Cardiac fibroblast (primary cell): ENCODE data around the gene MAN1C1.
A peak's percentile ranks its signal among the peaks of the same experiment; 100 is the strongest.

Experiments used
- DNase-seq, 2 donors: peaks; one replicate each; pipeline versions ENCODE4 v3.0.0 to v3.0.0-alpha.2; 2010; ENCODE audit warnings: low read depth in 2 of 2
- H3K4me3 ChIP-seq, 2 donors: replicated peaks in 1 of 2; 1 replicate in 1 of 2; 2 replicates in 1 of 2; pipeline ENCODE4 v1.5.1; 2011; ENCODE audit warnings: low read depth in 2 of 2, low read length in 2 of 2, mild to moderate bottlenecking in 2 of 2, moderate library complexity in 1 of 2
- TF ChIP-seq, protein P1 (sequence below): IDR thresholded peaks from one replicate; pipeline ENCODE4 v1.5.1; 2011; ENCODE audit warnings: low read depth, mild to moderate bottlenecking, low read length, inconsistent platforms

The MAN1C1 gene

GRCh38 chr1:25624604-25625003, 8.0 kb downstream of the MAN1C1 start:
- no peak for DNase-seq

DNA sequence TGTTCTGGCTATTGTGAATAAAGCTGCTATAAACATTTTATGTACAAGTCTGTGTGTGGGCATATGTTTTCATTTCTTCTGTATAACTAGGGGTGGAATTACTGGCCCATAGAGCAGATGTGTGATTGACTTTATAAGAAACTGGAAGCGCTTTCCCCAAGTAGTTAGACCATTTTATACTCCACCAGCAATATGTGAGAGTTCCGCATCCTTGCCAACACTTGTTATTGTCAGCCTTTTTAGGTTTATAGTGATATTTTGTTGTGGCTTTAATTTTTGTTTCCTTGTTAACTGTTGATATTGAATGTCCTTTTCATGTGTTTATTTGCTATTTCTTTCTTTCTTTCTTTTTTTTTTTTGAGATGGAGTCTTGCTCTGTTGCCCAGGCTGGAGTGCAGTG, 9.4 kb downstream of the MAN1C1 start:
- TF ChIP-seq, protein P1, sequence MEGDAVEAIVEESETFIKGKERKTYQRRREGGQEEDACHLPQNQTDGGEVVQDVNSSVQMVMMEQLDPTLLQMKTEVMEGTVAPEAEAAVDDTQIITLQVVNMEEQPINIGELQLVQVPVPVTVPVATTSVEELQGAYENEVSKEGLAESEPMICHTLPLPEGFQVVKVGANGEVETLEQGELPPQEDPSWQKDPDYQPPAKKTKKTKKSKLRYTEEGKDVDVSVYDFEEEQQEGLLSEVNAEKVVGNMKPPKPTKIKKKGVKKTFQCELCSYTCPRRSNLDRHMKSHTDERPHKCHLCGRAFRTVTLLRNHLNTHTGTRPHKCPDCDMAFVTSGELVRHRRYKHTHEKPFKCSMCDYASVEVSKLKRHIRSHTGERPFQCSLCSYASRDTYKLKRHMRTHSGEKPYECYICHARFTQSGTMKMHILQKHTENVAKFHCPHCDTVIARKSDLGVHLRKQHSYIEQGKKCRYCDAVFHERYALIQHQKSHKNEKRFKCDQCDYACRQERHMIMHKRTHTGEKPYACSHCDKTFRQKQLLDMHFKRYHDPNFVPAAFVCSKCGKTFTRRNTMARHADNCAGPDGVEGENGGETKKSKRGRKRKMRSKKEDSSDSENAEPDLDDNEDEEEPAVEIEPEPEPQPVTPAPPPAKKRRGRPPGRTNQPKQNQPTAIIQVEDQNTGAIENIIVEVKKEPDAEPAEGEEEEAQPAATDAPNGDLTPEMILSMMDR = no peak
- H3K4me3 ChIP-seq = no peak overlapping the region
- DNase-seq = no peak

More at GRCh38 chr1:25624604-25625003, 8.0 kb downstream of the MAN1C1 start:
- no peak overlapping the region for H3K4me3 ChIP-seq
- TF ChIP-seq, protein P1 = no peak

- TF ChIP-seq, protein P1 = no peak
- no peak overlapping the region for H3K4me3 ChIP-seq
- no peak for DNase-seq
Measured at GRCh38 chr1:25628741-25629421, 12.3 kb downstream of the MAN1C1 start.

DNA sequence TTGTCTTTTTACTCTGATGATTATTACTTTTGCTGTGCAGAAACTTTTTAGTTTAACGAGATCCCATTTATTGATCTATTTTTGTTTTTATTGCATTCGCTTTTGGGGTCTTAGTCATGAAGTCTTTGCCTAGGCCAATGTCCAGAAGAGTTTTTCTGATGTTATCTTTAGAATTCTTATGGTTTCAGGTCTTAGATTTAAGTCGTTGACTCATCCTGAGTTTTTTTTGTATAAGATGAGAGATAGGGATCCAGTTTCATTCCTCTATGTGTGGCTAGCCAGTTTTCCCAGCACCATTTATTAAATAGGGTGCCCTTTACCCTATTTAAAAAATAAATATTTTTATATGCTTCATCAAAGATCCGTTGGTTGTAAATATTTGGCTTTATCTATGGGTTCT, 13.2 kb downstream of the MAN1C1 start:
- DNase-seq = no peak
- TF ChIP-seq, protein P1 = no peak

GRCh38 chr1:25631750-25632485, 15.3 kb downstream of the MAN1C1 start:
- TF ChIP-seq, protein P1 = no peak
- no peak overlapping the region for H3K4me3 ChIP-seq

More for the DNA sequence above, 13.2 kb downstream of the MAN1C1 start:
- no peak overlapping the region for H3K4me3 ChIP-seq

DNA sequence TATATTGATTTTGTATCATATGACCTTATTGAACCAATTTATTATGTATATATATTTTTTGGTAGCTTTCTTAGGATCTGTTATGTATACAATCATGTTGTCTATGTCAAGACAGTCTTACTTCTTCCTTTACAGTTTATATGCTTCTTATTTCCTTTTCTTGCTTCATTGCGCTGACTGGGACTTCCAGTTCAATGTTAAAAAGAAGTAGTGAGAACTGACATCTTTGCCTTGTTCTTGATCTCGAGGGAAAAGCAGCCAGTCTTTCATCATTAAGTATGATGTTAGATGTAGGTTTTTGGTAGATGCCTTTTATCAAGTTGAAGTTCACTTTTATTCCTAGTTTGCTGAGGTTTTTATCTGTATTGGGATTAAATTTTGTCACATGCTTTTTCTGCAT, 17.5 kb downstream of the MAN1C1 start:
- no peak overlapping the region for H3K4me3 ChIP-seq
- TF ChIP-seq, protein P1 = no peak
- no peak for DNase-seq

More at GRCh38 chr1:25631750-25632485, 15.3 kb downstream of the MAN1C1 start:
- DNase-seq = peak in 1 of 2 donors; percentile 44
